NCI-H187 treated with DMSO at 0.1 percent for 48 hours (cell line): ENCODE data around the gene LRPPRC.

Source experiments
- DNase-seq: peaks from one replicate; lab custom pipeline; 2025; lab: John Stamatoyannopoulos, UW

Gene LRPPRC

GRCh38 chr2:43906448-43907109 lies 89.2 kb downstream of the LRPPRC start:
- no peak for DNase-seq

GRCh38 chr2:43905871-43906270 lies 89.9 kb downstream of the LRPPRC start:
- no peak for DNase-seq

- DNase-seq, result peak; percentile 96
Measured at GRCh38 chr2:43905371-43905803, 90.4 kb downstream of the LRPPRC start.

- no peak for DNase-seq
Measured at GRCh38 chr2:43899589-43899988, 96.2 kb downstream of the LRPPRC start.

- no peak for DNase-seq
Measured at GRCh38 chr2:43898838-43899346, 96.9 kb downstream of the LRPPRC start.

GRCh38 chr2:43898134-43898837 lies 97.5 kb downstream of the LRPPRC start:
- DNase-seq, result peak; percentile 44

GRCh38 chr2:43897492-43897891 lies 98.3 kb downstream of the LRPPRC start:
- DNase-seq, result peak; percentile 27

- DNase-seq, result no peak
Measured at GRCh38 chr2:43896906-43897305, 98.9 kb downstream of the LRPPRC start.

- no peak for DNase-seq
Measured at GRCh38 chr2:43894743-43895142, 101.0 kb downstream of the LRPPRC start.

GRCh38 chr2:43890855-43891254 lies 104.9 kb downstream of the LRPPRC start:
- DNase-seq, result no peak

GRCh38 chr2:43889416-43889815 lies 106.4 kb downstream of the LRPPRC start:
- DNase-seq, result no peak

GRCh38 chr2:43887176-43887575 lies 108.6 kb downstream of the LRPPRC start:
- DNase-seq, result no peak

GRCh38 chr2:43885132-43885632 lies 110.6 kb downstream of the LRPPRC start:
- DNase-seq, result no peak

- no peak for DNase-seq
Measured at GRCh38 chr2:43884689-43885088, 111.1 kb downstream of the LRPPRC start.

GRCh38 chr2:43882312-43882711 lies 113.5 kb downstream of the LRPPRC start:
- DNase-seq, result no peak

- no peak for DNase-seq
Measured at GRCh38 chr2:43880952-43881351, 114.8 kb downstream of the LRPPRC start.

GRCh38 chr2:43880471-43880870 lies 115.3 kb downstream of the LRPPRC start:
- DNase-seq, result no peak

GRCh38 chr2:43879261-43879660 lies 116.5 kb downstream of the LRPPRC start:
- no peak for DNase-seq

- DNase-seq, result peak; percentile 40
Measured at GRCh38 chr2:43877782-43878464, 117.9 kb downstream of the LRPPRC start.

- no peak for DNase-seq
Measured at GRCh38 chr2:43874776-43875451, 120.9 kb downstream of the LRPPRC start.

- DNase-seq, result no peak
Measured at GRCh38 chr2:43872151-43872550, 123.6 kb downstream of the LRPPRC start.

- no peak for DNase-seq
Measured at GRCh38 chr2:43855292-43855691, 140.5 kb downstream of the LRPPRC start.
